GM13976 (cell line): ENCODE data around the gene MED13L.

Source experiments
- DNase-seq: peaks from one replicate; pipeline ENCODE4 v3.0.0; 2012; ENCODE audit warnings: low spot score
- CTCF ChIP-seq: IDR thresholded peaks from 2 replicates; pipeline ENCODE4 v1.5.1; 2012; ENCODE audit warnings: borderline replicate concordance, mild to moderate bottlenecking; ENCODE audit not compliant: insufficient read depth; ENCODE audit errors: extremely low read depth, missing control alignments, control extremely low read depth
- in situ Hi-C: fragments of 300-500 bp; cut with MboI; formaldehyde crosslinking; loops from one replicate; pipeline ENCODE4 v1.12.0; 2022; ENCODE audit warnings: low sequenced_read_pairs, mixed read lengths, inconsistent platforms; ENCODE audit not compliant: unreplicated experiment

MED13L gene

GRCh38 chr12:116277467-116278278 lies at the start of gene MED13L:
TSS of gene MED13L (minus strand) at chr12:116277693. CDS start at chr12:116277131, 562 bp downstream.
- in situ Hi-C loops = no loop called here
- peak; percentile 97 for DNase-seq
- TF ChIP-seq CTCF = peak; percentile 55

- TF ChIP-seq CTCF = no peak
- in situ Hi-C loops = no loop called here
- DNase-seq = peak; percentile 58
Observed at GRCh38 chr12:116325336-116325664, 47.8 kb upstream of the MED13L start.

GRCh38 chr12:116324654-116325335 lies 47.3 kb upstream of the MED13L start:
- in situ Hi-C loops = no loop called here
- no peak for TF ChIP-seq CTCF
- no peak for DNase-seq

GRCh38 chr12:116323406-116324386 lies 46.2 kb upstream of the MED13L start:
- no peak for TF ChIP-seq CTCF
- DNase-seq = peak; percentile 56
- in situ Hi-C loops = no loop called here

GRCh38 chr12:116321913-116322312 lies 44.4 kb upstream of the MED13L start:
- in situ Hi-C loops = no loop called here

More at GRCh38 chr12:116321913-116322312, 44.4 kb upstream of the MED13L start:
- DNase-seq = no peak
- no peak for TF ChIP-seq CTCF
